ENCODE results near the gene JUND. TPM values are rescaled to one million over a fixed set of nuclear protein-coding genes. Genes with fewer than 3 reads are reported as not detected.

Gene JUND
- total RNA-seq, 2 donors from 2014 or later, result 643 to 922 TPM

GRCh38 chr19:18306888-18307260 lies 25.5 kb upstream of the JUND start:
- Histone ChIP-seq H3K27me3 (replicated peaks; ENCODE audit: insufficient read depth) (no peaks in the 10 kb centered on the region), H3K27ac (peak overlapping the region; percentile 86 to 99), H3K36me3 (no peaks in the 10 kb centered on the region), H3K9me3 (no peaks in the 10 kb centered on the region), H3K4me1 (ENCODE audit: control insufficient read depth in 1 of 2, low read depth in 2 of 2) (peaks cover 45 to 69% of the 10 kb centered on the region in 2 donors), H3K4me3 (peak overlapping the region; percentile 37)
- ATAC-seq (ENCODE audit: insufficient number of reproducible peaks, low FRiP score, low read depth) (no peak), DNase-seq (ENCODE audit: low spot score) (no peak)
- TF ChIP-seq CTCF (IDR thresholded peaks at IDR 0.05), result no peak

- no peak for TF ChIP-seq CTCF (IDR thresholded peaks at IDR 0.05)
- Histone ChIP-seq H3K27ac (peak overlapping the region; percentile 86 to 99), H3K27me3 (replicated peaks; ENCODE audit: insufficient read depth) (no peaks in the 10 kb centered on the region), H3K4me1 (ENCODE audit: control insufficient read depth in 1 of 2, low read depth in 2 of 2) (peaks cover 45 to 74% of the 10 kb centered on the region in 2 donors), H3K4me3 (peak overlapping the region; percentile 37), H3K9me3 (no peaks in the 10 kb centered on the region), H3K36me3 (no peaks in the 10 kb centered on the region)
- no peak for DNase-seq (ENCODE audit: low spot score)
- ATAC-seq (ENCODE audit: insufficient number of reproducible peaks, low FRiP score, low read depth), result no peak
Measured at GRCh38 chr19:18306209-18306887, 24.9 kb upstream of the JUND start.

- H3K9me3 ChIP-seq, result no peaks in the 10 kb centered on the region
- DNase-seq (ENCODE audit: low spot score) (peak; percentile 69), ATAC-seq (ENCODE audit: insufficient number of reproducible peaks, low FRiP score, low read depth) (peak; percentile 48)
- peak overlapping the region; percentile 86 to 99 for H3K27ac ChIP-seq
- H3K4me1 ChIP-seq (ENCODE audit: control insufficient read depth in 1 of 2, low read depth in 2 of 2), result peaks cover 52 to 89% of the 10 kb centered on the region in 2 donors
- no peaks in the 10 kb centered on the region for H3K27me3 ChIP-seq (replicated peaks; ENCODE audit: insufficient read depth)
- H3K4me3 ChIP-seq, result peak overlapping the region; percentile 68
- H3K36me3 ChIP-seq, result no peaks in the 10 kb centered on the region
- TF ChIP-seq CTCF (IDR thresholded peaks at IDR 0.05), result no peak
Measured at GRCh38 chr19:18304458-18305310, 23.3 kb upstream of the JUND start.

- H3K4me1 ChIP-seq (ENCODE audit: control insufficient read depth in 1 of 2, low read depth in 2 of 2), result peaks cover 52 to 86% of the 10 kb centered on the region in 2 donors
- H3K36me3 ChIP-seq, result no peaks in the 10 kb centered on the region
- no peak for DNase-seq (ENCODE audit: low spot score)
- H3K27ac ChIP-seq, result peak overlapping the region; percentile 86 to 99
- no peak for TF ChIP-seq CTCF (IDR thresholded peaks at IDR 0.05)
- peak overlapping the region; percentile 68 for H3K4me3 ChIP-seq
- no peaks in the 10 kb centered on the region for H3K27me3 ChIP-seq (replicated peaks; ENCODE audit: insufficient read depth)
- no peak for ATAC-seq (ENCODE audit: insufficient number of reproducible peaks, low FRiP score, low read depth)
- H3K9me3 ChIP-seq, result no peaks in the 10 kb centered on the region
Measured at GRCh38 chr19:18304208-18304457, 22.7 kb upstream of the JUND start.

- Histone ChIP-seq H3K4me1 (ENCODE audit: control insufficient read depth in 1 of 2, low read depth in 2 of 2) (peaks cover 37 to 61% of the 10 kb centered on the region in 2 donors), H3K4me3 (no peak overlapping the region), H3K27ac (peak overlapping the region; percentile 92 to 99), H3K9me3 (no peaks in the 10 kb centered on the region), H3K27me3 (replicated peaks; ENCODE audit: insufficient read depth) (no peaks in the 10 kb centered on the region), H3K36me3 (no peaks in the 10 kb centered on the region)
- TF ChIP-seq CTCF (IDR thresholded peaks at IDR 0.05), result no peak
- no peak for DNase-seq (ENCODE audit: low spot score)
- ATAC-seq (ENCODE audit: insufficient number of reproducible peaks, low FRiP score, low read depth), result no peak
Measured at GRCh38 chr19:18301718-18302111, 20.3 kb upstream of the JUND start.

All from thoracic aorta (tissue), 2 donors.